A673 (cell line): ENCODE data around the gene SUSD6.

Experiments used
- CTCF ChIP-seq: fragments of 300-800, 200-600 bp; sonication (generic); conservative IDR thresholded peaks from 2 replicates; pipeline ENCODE4 v1.5.1; 2017; ENCODE audit warnings: low read depth, mild to moderate bottlenecking, antibody characterized with exemption, low read length, moderate library complexity, mixed read lengths
- EZH2 ChIP-seq: fragments of 200-600 bp; sonication (generic); IDR thresholded peaks from 2 replicates; pipeline ENCODE4 v1.6.1; 2017; ENCODE audit warnings: borderline replicate concordance, low read depth, mild to moderate bottlenecking, mixed read lengths, antibody characterized with exemption, low read length; ENCODE audit not compliant: poor library complexity, severe bottlenecking

DNA sequence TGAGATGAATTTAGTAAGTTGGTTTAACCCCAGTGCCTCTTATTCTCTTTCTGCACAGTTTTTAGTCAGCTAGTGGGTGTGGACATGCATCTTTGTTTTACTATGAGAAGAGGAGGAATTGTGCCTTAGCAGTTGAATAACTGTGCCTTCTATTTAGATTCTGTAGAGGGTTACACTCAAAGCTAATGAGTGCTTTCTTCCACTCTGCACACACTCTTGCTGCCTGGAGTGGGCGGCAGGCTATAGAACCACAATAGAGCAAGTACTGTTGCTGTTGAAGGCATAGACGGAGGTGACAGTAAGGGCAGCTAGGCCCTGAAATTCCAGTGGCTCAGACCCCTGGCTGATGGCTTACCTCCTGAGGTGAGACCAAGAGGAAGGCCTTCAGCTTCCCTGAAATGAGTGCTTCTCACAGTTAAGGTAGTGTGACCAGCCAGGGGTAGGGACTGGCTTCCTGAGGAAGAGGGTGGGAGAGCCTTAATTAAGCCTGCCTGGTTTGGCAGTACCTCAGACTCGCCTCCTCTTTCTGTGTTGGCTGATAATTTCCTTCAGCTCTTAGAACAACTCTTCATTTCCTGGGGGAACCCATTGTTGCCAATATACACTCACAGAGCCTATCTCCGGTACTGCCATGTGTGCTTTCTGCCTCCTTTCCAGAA lies 24.7 kb downstream of the SUSD6 start:
- TF ChIP-seq CTCF: no peak
- TF ChIP-seq EZH2: no peak
